Activated CD4-positive, alpha-beta T cell treated with anti-CD3 and anti-CD28 coated beads, Interleukin-2, amount 50 U/mL, for 4 hours (primary cell): ENCODE measurements around the gene ABR.
"Not testable (repeated sequence)": the region's sequence is repeated elsewhere in the genome, so short reads cannot be mapped to it uniquely, and the experiment has no call there.

Experiments used
- DNase-seq, 2 experiments: peaks; one replicate each; pipeline ENCODE4 v3.0.0-alpha.2; 2020

Gene ABR

GRCh38 chr17:1147664-1148063 is 32.1 kb downstream of the ABR start:
- no peak for DNase-seq

- no peak for DNase-seq
Observed at GRCh38 chr17:1146561-1147265, 33.1 kb downstream of the ABR start.

- no peak for DNase-seq
Observed at GRCh38 chr17:1145311-1145986, 34.3 kb downstream of the ABR start.

- no peak for DNase-seq
Observed at GRCh38 chr17:1144162-1144561, 35.6 kb downstream of the ABR start.

- no peak for DNase-seq
Observed at GRCh38 chr17:1143573-1143972, 36.2 kb downstream of the ABR start.

GRCh38 chr17:1142561-1142971 is 37.2 kb downstream of the ABR start:
- DNase-seq, result no peak

- DNase-seq, result no peak
Observed at GRCh38 chr17:1137465-1137894, 42.3 kb downstream of the ABR start.

- DNase-seq, result no peak
Observed at GRCh38 chr17:1136748-1137147, 43.0 kb downstream of the ABR start.

- DNase-seq, result no peak
Observed at GRCh38 chr17:1134634-1135324, 45.0 kb downstream of the ABR start.

GRCh38 chr17:1130191-1130590 is 49.6 kb downstream of the ABR start:
- DNase-seq, result no peak

- not testable (repeated sequence) for DNase-seq
Observed at GRCh38 chr17:1128463-1128862, 51.3 kb downstream of the ABR start.

GRCh38 chr17:1126801-1127550 is 52.8 kb downstream of the ABR start:
- no peak for DNase-seq

- DNase-seq, result no peak
Observed at GRCh38 chr17:1126250-1126797, 53.5 kb downstream of the ABR start.

- DNase-seq, result no peak
Observed at GRCh38 chr17:1125788-1126145, 54.0 kb downstream of the ABR start.

- no peak for DNase-seq
Observed at GRCh38 chr17:1124896-1125787, 54.6 kb downstream of the ABR start.

GRCh38 chr17:1123921-1124715 is 55.7 kb downstream of the ABR start:
- no peak for DNase-seq

- DNase-seq, result no peak
Observed at GRCh38 chr17:1123393-1123831, 56.4 kb downstream of the ABR start.

GRCh38 chr17:1122533-1123392 is 57.0 kb downstream of the ABR start:
- DNase-seq, result peak; percentile 80 to 86

- not testable (repeated sequence) for DNase-seq
Observed at GRCh38 chr17:1121442-1121817, 58.4 kb downstream of the ABR start.
